Measurements from ENCODE around the gene MYCBP. TPM values are rescaled to one million over a fixed set of nuclear protein-coding genes. Genes with fewer than 3 reads are reported as not detected.

MYCBP gene
- total and polyA plus RNA-seq, 2 of the 13 experiments (the other 11 are each of a cell fraction or from before 2014, with no cell fraction given): 11.4 to 30.4 TPM

GRCh38 chr1:38859561-38860453 is 13.3 kb downstream of the MYCBP start, which contains the start of gene RRAGC (continued):
- TF ChIP-seq PRPF4 (IDR thresholded peaks at IDR 0.05; ENCODE audit: low read depth, low read length, poor library complexity, severe bottlenecking) (no peak), ATF7 (IDR thresholded peaks at IDR 0.05) (no peak), ATF7 (CRISPR knock-in tag; IDR thresholded peaks at IDR 0.05) (no peak), PHF8 (CRISPR knock-in tag; IDR thresholded peaks at IDR 0.05) (peak; percentile 64), SIN3A (IDR thresholded peaks at IDR 0.05; ENCODE audit: borderline replicate concordance, low read depth, low read length) (peak; percentile 84; the same call in 1 of the 2 replicates), PCBP1 (IDR thresholded peaks at IDR 0.05; ENCODE audit: borderline replicate concordance, low read depth, low read length) (0 out of 2 replicates have a peak, but pooled peaks have one; percentile 26), ZNF460 (CRISPR knock-in tag; IDR thresholded peaks at IDR 0.05; ENCODE audit: borderline replicate concordance) (no peak), SATB2 (CRISPR knock-in tag; IDR thresholded peaks at IDR 0.05) (no peak), ZBTB37 (CRISPR knock-in tag; IDR thresholded peaks at IDR 0.05) (no peak), IRF1 (CRISPR knock-in tag; IDR thresholded peaks at IDR 0.05; ENCODE audit: low read depth) (no peak), ZKSCAN5 (CRISPR knock-in tag; IDR thresholded peaks at IDR 0.05) (no peak), HOXA5 (CRISPR knock-in tag; IDR thresholded peaks at IDR 0.05) (no peak), MBD4 (IDR thresholded peaks at IDR 0.05; ENCODE audit: borderline replicate concordance, low read length) (no peak), ZNF136 (CRISPR knock-in tag; IDR thresholded peaks at IDR 0.05; ENCODE audit: low read depth) (peak; percentile 59; the same call in 1 of the 2 replicates), ZNF639 (CRISPR knock-in tag; conservative IDR thresholded peaks at IDR 0.05) (no peak; the same call in 1 of the 2 replicates), AGO2 (optimal IDR thresholded peaks at IDR 0.05; ENCODE audit: low read depth, low read length) (no peak), MTF2 (CRISPR knock-in tag; IDR thresholded peaks at IDR 0.05; ENCODE audit: borderline replicate concordance) (no peak), MLXIP (CRISPR knock-in tag; IDR thresholded peaks at IDR 0.05; ENCODE audit: borderline replicate concordance) (no peak), RBFOX2 (IDR thresholded peaks at IDR 0.05; ENCODE audit: low read depth, low read length) (peak; percentile 67), HDAC1 (CRISPR knock-in tag; IDR thresholded peaks at IDR 0.05) (peak; percentile 91)

Data from HepG2 (cell line).